Amygdala (tissue), 56 donors: ENCODE data around the gene B9D2.
"Not testable (repeated sequence)": the region's sequence is repeated elsewhere in the genome, so short reads cannot be mapped to it uniquely, and the experiment has no call there.

Experiments used
- DNase-seq, 56 donors: peaks; one replicate each; lab custom pipeline; 2025; lab: John Stamatoyannopoulos, UW

B9D2 gene

GRCh38 chr19:41356984-41357739, 6.8 kb downstream of the B9D2 start:
- peak in 1 of 56 donors; percentile 22 for DNase-seq

GRCh38 chr19:41355802-41356201, 8.1 kb downstream of the B9D2 start:
- no peak for DNase-seq

DNA sequence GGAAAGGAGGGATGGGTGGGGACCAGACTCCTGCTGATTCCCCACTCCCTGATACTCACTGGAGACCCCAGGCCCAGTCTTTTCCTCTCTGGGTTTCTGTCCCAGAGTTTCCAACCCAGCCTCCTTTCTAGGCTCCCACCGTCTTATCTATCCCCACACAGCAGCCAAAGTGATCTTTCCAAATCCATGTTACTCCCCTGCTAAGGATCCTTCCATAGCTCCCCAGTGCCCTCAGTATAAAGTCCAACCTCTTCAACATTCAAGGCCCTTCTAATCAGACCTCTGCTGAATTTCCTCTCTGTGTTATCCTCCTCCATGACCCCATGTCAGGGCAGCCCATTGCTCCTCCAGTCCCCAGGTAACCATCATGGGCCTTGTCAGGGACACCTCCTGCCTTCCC, 8.9 kb downstream of the B9D2 start:
- no peak for DNase-seq

GRCh38 chr19:41354343-41354953, 9.5 kb downstream of the B9D2 start:
- DNase-seq: no peak

DNA sequence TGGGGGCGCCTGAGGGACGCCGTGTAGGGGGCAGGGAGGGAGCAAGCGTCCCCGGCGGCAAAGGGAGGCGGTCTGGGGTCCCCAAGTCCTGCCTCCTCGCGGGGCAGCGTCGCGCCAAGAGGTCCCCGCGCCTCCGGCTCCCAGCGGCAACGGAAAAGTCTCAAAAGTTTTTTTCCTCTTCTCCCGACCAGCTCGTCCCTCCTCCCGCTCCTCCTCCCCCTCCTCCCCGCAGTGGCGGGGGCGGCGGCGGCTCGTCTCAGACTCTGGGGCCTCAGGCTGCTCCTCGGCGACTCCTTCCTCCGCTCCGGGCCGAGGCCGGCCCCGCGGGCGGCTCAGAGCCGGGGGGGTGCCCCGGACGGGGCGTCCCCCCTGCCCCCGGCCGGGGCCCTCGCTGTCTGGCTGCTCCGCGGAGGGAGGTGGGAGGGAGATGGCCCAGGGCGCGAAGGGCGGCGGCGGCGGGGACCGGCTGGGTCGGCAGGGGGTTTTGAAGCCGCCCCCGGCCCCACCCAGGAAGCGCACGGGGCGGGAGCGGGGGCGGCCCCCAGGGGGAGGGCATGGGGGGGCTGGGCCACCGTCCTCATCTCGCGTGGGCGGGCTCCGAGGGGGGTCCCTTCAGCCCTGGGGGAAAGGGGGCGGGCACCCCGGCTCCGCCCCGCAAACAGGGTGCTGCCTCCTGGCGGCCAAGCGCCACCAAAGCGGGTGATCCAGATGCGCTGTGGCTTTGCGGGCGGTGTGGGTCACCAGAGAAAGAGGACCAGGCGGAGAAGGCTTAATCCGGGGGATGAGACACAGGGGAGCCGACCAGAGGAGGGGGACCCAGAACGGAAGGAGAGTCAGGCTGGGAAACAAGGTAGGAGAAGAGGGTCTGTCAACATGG, 10.2 kb downstream of the B9D2 start, which contains the start of gene TGFB1:
Gene TGFB1 (minus strand): TSS at position 457 of the 877 bp plus-strand sequence. CDS start 878 bp downstream, outside the sequence.
- DNase-seq: peak in 45 of 56 donors; percentile 15 to 71 (median 46)

- DNase-seq: peak in 15 of 56 donors; percentile 6 to 56 (median 29)
Measured at GRCh38 chr19:41352609-41353465, 11.1 kb downstream of the B9D2 start.

GRCh38 chr19:41352279-41352608, 11.7 kb downstream of the B9D2 start:
- DNase-seq: peak in 1 of 56 donors; percentile 21

DNA sequence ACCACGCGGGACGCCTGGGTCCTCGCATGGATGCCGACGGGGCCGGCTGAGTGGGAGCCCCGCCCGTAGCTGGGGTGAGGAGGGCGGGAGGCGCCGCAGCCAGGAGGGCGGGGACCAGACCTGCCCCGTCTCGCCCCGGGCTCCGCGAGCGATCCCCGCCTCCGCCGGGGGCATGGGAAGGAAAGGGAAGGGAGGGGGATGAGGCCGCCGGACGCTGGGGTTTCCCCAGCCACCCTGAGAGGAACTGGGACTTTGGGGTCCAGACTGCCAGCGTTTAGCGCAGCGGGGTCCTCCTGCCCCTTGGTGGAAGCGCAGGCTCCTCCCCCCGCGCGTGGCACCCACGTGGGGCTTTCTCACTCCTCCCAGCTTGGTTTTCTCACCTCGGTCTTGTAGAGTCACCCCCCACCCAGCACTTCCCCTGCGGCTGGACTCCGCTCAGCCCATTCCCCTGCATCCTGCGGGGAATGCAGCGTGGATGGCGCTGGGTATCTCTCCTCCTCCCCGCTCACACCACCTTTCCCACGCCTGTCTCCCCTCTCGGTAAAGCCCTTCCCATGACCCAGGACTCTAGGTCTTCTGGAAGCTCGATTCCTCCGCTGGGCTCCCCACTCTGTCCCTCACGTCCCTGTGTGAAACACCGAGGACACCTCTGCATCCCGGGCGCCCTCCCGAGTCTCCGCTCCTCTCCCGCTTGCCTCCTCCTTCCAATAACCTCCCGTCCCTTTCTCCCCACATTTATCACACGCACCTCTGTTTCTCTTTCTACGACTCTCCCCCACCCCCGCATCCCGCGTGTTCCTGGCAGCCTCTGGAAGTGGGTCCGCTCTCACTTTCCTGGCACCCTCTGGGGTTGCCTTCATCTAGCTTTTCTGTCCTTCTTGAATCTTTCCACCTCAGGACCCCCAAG, 12.4 kb downstream of the B9D2 start:
- DNase-seq: peak in 30 of 56 donors; percentile 12 to 64 (median 24)

- DNase-seq: no peak
Measured at GRCh38 chr19:41350735-41351338, 13.1 kb downstream of the B9D2 start.

DNA sequence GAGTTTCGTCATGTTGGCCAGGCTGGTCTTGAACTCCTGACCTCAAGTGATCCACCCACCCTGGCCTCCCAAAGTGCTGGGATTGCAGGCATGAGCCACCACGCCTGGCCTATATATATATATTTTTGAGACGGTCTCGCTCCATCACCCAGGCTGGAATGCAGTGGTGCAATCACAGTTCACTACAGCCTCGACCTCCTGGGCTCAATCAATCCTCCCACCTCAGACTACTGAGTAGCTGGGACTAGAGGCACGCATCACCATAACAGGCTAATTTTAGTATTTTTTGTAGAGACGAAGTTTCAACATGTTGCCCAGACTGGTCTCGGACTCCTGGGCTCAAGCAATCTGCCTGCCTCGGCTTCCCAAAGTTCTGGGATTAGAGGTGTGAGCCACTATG, 17.0 kb downstream of the B9D2 start:
- DNase-seq: not testable (repeated sequence)

DNA sequence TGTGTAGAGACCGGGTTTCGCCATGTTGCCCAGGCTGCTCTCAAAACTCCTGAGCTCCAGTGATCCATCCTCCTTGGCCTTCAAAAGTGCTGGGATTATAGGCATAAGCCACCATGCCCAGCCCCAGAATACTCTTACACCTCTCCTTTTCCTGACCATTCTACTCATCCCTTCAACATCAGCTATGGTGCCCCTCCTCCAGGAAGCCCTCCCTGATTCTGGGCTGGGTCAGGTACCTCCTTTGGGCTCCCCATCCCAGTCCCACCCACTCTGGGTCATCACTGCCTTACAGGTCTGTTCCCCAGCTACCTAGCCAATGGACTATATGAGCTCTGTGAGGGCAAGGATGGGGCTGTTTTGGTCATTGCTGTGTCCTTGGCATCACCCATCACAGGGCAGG, 19.8 kb downstream of the B9D2 start:
- no peak for DNase-seq

DNA sequence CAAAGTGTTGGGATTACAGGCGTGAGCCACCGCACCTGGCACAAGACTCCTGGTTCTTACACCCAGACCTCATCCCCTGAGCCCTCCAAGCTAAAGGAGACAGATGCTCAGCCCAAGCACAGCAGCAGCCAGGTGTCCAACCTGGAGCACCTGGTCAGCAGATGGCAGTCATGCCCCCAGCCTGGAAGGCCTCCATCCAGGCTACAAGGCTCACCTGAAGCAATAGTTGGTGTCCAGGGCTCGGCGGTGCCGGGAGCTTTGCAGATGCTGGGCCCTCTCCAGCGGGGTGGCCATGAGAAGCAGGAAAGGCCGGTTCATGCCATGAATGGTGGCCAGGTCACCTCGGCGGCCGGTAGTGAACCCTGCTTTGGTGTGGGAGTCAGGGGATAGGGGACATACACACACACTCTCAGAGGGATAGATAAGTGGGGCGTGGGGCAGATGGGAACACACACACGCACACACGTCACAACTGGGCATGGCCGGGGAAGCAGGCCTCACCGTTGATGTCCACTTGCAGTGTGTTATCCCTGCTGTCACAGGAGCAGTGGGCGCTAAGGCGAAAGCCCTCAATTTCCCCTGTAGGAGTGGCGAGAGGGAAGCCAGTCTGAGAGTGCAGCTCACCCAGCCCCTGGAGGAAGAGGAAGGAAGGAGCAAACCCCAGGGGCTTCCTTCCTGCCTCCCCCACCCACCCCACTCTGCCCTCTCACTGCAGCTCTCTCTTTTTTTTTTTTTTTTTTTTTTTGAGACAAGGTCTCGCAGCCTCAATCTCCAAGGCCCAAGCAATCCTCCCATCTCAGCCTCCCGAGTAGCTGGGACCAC, 22.1 kb downstream of the B9D2 start:
- no peak for DNase-seq

DNA sequence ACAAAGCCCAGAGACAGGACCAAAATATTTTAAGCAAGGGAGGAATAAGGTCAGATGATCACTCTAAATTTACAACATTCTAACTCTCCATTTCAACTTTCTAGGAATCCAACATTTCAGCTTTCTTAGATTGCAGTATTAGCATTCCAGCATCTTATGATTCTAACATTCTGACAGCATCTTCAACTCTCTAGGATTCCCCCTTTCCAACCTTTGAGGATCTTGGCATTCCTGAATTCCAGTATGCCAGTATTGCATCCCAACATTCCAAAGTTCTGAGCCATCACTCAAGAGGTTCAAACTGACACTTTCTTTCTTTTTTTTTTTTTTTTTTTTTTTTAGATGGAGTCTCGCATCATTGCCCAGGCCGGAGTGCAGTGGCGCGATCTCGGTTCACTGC, 24.0 kb downstream of the B9D2 start:
- DNase-seq: no peak

DNA sequence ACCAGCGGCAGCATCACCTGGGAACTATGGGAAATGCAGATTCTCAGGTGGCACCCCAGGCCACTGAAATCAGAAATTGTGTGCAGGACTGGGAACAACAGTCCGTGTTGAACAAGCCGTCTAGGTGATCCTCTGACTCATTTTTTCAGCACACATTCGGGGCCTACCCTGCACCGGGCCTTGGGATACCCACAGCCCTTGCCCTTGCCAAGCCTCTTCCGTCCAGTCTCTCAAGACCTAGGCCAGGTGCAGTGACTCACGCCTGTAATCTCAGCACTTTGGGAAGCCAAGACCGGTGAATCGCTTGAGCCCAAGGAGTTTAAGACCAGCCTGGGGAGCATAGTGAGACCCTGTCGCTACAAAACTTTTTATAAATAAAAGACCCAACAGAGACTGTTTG, 28.5 kb downstream of the B9D2 start:
- DNase-seq: no peak

GRCh38 chr19:41334793-41335192, 29.2 kb downstream of the B9D2 start:
- no peak for DNase-seq

- DNase-seq: no peak
Measured at GRCh38 chr19:41332468-41332867, 31.5 kb downstream of the B9D2 start.

GRCh38 chr19:41332000-41332399, 31.9 kb downstream of the B9D2 start:
- DNase-seq: no peak
